Spleen (tissue), 11 donors: Measurements from ENCODE around the gene DNMBP. TPM values are rescaled to one million over a fixed set of nuclear protein-coding genes. Genes with fewer than 3 reads are reported as not detected.

ENCODE experiments used
- DNase-seq: peaks from one replicate; pipeline ENCODE4 v3.0.0-alpha.2; 2020
- H3K27ac ChIP-seq, 8 donors: fragments of 200-600 bp; sonication (generic) in 7 of 8; 1 replicate in 4 of 8; 2 replicates in 4 of 8; pipeline versions ENCODE4 v1.5.0 to v1.8.0; 2016 to 2021; ENCODE audit warnings: inconsistent platforms in 4 of 8, mild to moderate bottlenecking in 4 of 8, moderate library complexity in 1 of 8
- H3K27me3 ChIP-seq, 7 donors: fragments of 200-600 bp; sonication (generic) in 6 of 7; replicated peaks in 1 of 7; 1 replicate in 4 of 7; 2 replicates in 3 of 7; pipeline versions ENCODE4 v1.5.0 to v1.8.0; 2016 to 2021; ENCODE audit warnings: inconsistent platforms in 3 of 7, mild to moderate bottlenecking in 1 of 7
- H3K36me3 ChIP-seq, 6 donors: fragments of 200-600 bp; sonication (generic) in 5 of 6; 1 replicate in 4 of 6; 2 replicates in 2 of 6; pipeline versions ENCODE4 v1.5.0 to v1.8.0; 2016 to 2021; ENCODE audit warnings: inconsistent platforms in 2 of 6
- H3K4me1 ChIP-seq, 6 donors: fragments of 200-600 bp; sonication (generic) in 5 of 6; 1 replicate in 3 of 6; 2 replicates in 3 of 6; pipeline versions ENCODE4 v1.5.0 to v1.8.0; 2016 to 2021; ENCODE audit warnings: inconsistent platforms in 3 of 6
- H3K4me3 ChIP-seq, 8 donors: fragments of 200-600 bp; sonication (generic) in 7 of 8; 1 replicate in 4 of 8; 2 replicates in 4 of 8; pipeline versions ENCODE4 v1.5.0 to v1.8.0; 2016 to 2021; ENCODE audit warnings: inconsistent platforms in 4 of 8, mild to moderate bottlenecking in 4 of 8, moderate library complexity in 2 of 8
- H3K9me3 ChIP-seq, 8 donors: fragments of 200-600 bp; sonication (generic) in 7 of 8; 1 replicate in 4 of 8; 2 replicates in 4 of 8; pipeline versions ENCODE4 v1.5.0 to v1.8.0; 2016 to 2021; ENCODE audit warnings: inconsistent platforms in 4 of 8
- CTCF ChIP-seq, 11 experiments: fragments of 200-600 bp in 7 of 11; fragments of 450-650 bp in 4 of 11; sonication (generic) in 4 of 11; IDR thresholded peaks in 8 of 11; conservative IDR thresholded peaks in 3 of 11; 1 replicate in 7 of 11; 2 replicates in 4 of 11; pipeline versions ENCODE4 v1.4.0 to v1.8.0; 2016 to 2021; ENCODE audit warnings: antibody characterized with exemption in 11 of 11, inconsistent platforms in 4 of 11, mild to moderate bottlenecking in 1 of 11
- POLR2A ChIP-seq, 3 donors: fragments of 450-650 bp; IDR thresholded peaks; one replicate each; pipeline ENCODE4 v1.5.1; 2017; ENCODE audit warnings: antibody characterized with exemption in 3 of 3, mild to moderate bottlenecking in 1 of 3
- POLR2AphosphoS5 ChIP-seq, 3 donors: sonication (generic); formaldehyde crosslinking; IDR thresholded peaks; one replicate each; pipeline ENCODE4 v1.5.1; 2017; ENCODE audit warnings: antibody characterized with exemption in 3 of 3
- WGBS, 5 donors: extraction: QIAGEN DNeasy Blood & Tissue Kit in 3 of 5; methylation state at CpG; one replicate each; pipeline versions ENCODE4 v1.1.5 to v1.1.7; 2013 to 2018; 5-methylcytosine and 5-hydroxymethylcytosine counted together
- intact Hi-C: fragments of 100-400 bp; cut with DNase I; formaldehyde crosslinking; loops from one replicate; pipeline ENCODE4 v1.15.0; 2023; ENCODE audit warnings: low total_unique reads
- polyA plus RNA-seq, 3 donors: library from polyadenylated mRNA; stranded (reverse); fragments of 200-250 nt; gene quantifications; one replicate each; pipeline ENCODE4 v1.2.1, GENCODE V29; 2013
- total RNA-seq, 7 donors: library from RNA; depleted of rRNA in 3 of 7; stranded (reverse); fragments of >200 nt in 3 of 7; fragmentation: NEBNext Ultra II Directional in 4 of 7; extraction: Animal tissue kit (Norgen Biotek cat#: 25700) in 4 of 7; gene quantifications; one replicate each; pipeline versions ENCODE4 v1.1.0 to v1.2.1, GENCODE V29; 2016 to 2021
- donor health status: healthy with polysubstance abuse.
- donor health status: DM: no; HTN: no; CAD: no; lungs with moderate emphysema.
- donor health status: DM: no; HTN: no; CAD: no.
- donor health status: Bipolar disorder and iron deficiency.
- donor health status: healthy.
- donor health status: DM: no; HTN: no; CAD: no.
- donor health status: DM: yes; HTN: yes; CAD: no.

Gene DNMBP
- total and polyA plus RNA-seq, 10 donors = 4.6 to 19.5 (median 15.9) TPM

- intact Hi-C loops = no loop called here
- Histone ChIP-seq H3K27ac (peak overlapping the region in 2 of 8 donors; percentile 32 to 53), H3K9me3 (no peaks in the 10 kb centered on the region), H3K36me3 (peaks cover 0 to 7% (median 0%) of the 10 kb centered on the region in 6 donors), H3K27me3 (no peaks in the 10 kb centered on the region), H3K4me1 (peaks cover 0 to 44% (median 18%) of the 10 kb centered on the region in 6 donors), H3K4me3 (no peak overlapping the region)
- DNase-seq = no peak
- no peak for TF ChIP-seq CTCF (IDR thresholded peaks at IDR 0.05 in 8 of 11, conservative IDR thresholded peaks at IDR 0.05 in 3 of 11)
- no peak for TF ChIP-seq POLR2A (IDR thresholded peaks at IDR 0.05)
- TF ChIP-seq POLR2AphosphoS5 (IDR thresholded peaks at IDR 0.05) = no peak
- 78 to 84% (median 82%) methylated on average over 9 of the region's 9 CpGs for WGBS, 5 donors
Measured at GRCh38 chr10:99930731-99931550, 78.8 kb downstream of the DNMBP start.

GRCh38 chr10:99929360-99929759 is 80.4 kb downstream of the DNMBP start:
- WGBS, 5 donors = 81 to 93% (median 89%) methylated on average over 9 of the region's 9 CpGs
- no peak overlapping the region for H3K27ac ChIP-seq
- peaks cover 0 to 44% (median 18%) of the 10 kb centered on the region in 6 donors for H3K4me1 ChIP-seq
- no peaks in the 10 kb centered on the region for H3K27me3 ChIP-seq
- peaks cover 0 to 7% (median 0%) of the 10 kb centered on the region in 6 donors for H3K36me3 ChIP-seq
- DNase-seq = no peak
- intact Hi-C loops = no loop called here
- no peak for TF ChIP-seq POLR2AphosphoS5 (IDR thresholded peaks at IDR 0.05)
- no peak for TF ChIP-seq POLR2A (IDR thresholded peaks at IDR 0.05)
- TF ChIP-seq CTCF (IDR thresholded peaks at IDR 0.05 in 8 of 11, conservative IDR thresholded peaks at IDR 0.05 in 3 of 11) = no peak
- H3K4me3 ChIP-seq = no peak overlapping the region
- H3K9me3 ChIP-seq = no peaks in the 10 kb centered on the region

- DNase-seq = no peak
- intact Hi-C loops = no loop called here
- H3K4me1 ChIP-seq = peaks cover 0 to 44% (median 18%) of the 10 kb centered on the region in 6 donors
- no peak for TF ChIP-seq CTCF (IDR thresholded peaks at IDR 0.05 in 8 of 11, conservative IDR thresholded peaks at IDR 0.05 in 3 of 11)
- TF ChIP-seq POLR2AphosphoS5 (IDR thresholded peaks at IDR 0.05) = no peak
- TF ChIP-seq POLR2A (IDR thresholded peaks at IDR 0.05) = no peak
- H3K27ac ChIP-seq = peak overlapping the region in 2 of 8 donors; percentile 2 to 45
- no peaks in the 10 kb centered on the region for H3K27me3 ChIP-seq
- H3K9me3 ChIP-seq = no peaks in the 10 kb centered on the region
- H3K36me3 ChIP-seq = peaks cover 0 to 7% (median 0%) of the 10 kb centered on the region in 6 donors
- no peak overlapping the region for H3K4me3 ChIP-seq
- WGBS, 5 donors = 52 to 60% (median 57%) methylated on average over 3 of the region's 3 CpGs
Measured at GRCh38 chr10:99927721-99928280, 81.9 kb downstream of the DNMBP start.
